K562 (cell line): ENCODE data around the gene RUVBL1. TPM values are rescaled to one million over a fixed set of nuclear protein-coding genes. Genes with fewer than 3 reads are reported as not detected.

ENCODE experiments used
- BCOR ChIP-seq: fragments of 450-650 bp; IDR thresholded peaks from 2 replicates; pipeline ENCODE4 v1.6.1; 2016
- CCNT2 ChIP-seq: IDR thresholded peaks from 2 replicates; pipeline ENCODE4 v1.6.1; 2011; ENCODE audit warnings: borderline replicate concordance, low read depth, mild to moderate bottlenecking, moderate library complexity, mixed read lengths, low read length; ENCODE audit not compliant: insufficient read length; ENCODE audit errors: extremely low read depth
- DPF2 ChIP-seq: fragments of 450-650 bp; IDR thresholded peaks from 2 replicates; pipeline ENCODE4 v1.6.1; 2016
- ELF1 ChIP-seq: fragments of 200-800 bp; sonication (Bioruptor generic); IDR thresholded peaks from 2 replicates; pipeline ENCODE4 v1.6.1; 2016; ENCODE audit warnings: missing genetic modification characterization, missing compliant biosample characterization
- EP300 ChIP-seq: IDR thresholded peaks from 2 replicates; pipeline ENCODE4 v1.6.1; 2012; ENCODE audit warnings: low read length, improper control_type of control experiment
- GATAD2B ChIP-seq: fragments of 450-650 bp; IDR thresholded peaks from 2 replicates; pipeline ENCODE4 v1.6.1; 2017; ENCODE audit warnings: mild to moderate bottlenecking, borderline replicate concordance
- HMGXB4 ChIP-seq: sonication (generic); formaldehyde crosslinking; IDR thresholded peaks from 2 replicates; pipeline ENCODE4 v1.8.1; 2023; ENCODE audit warnings: mild to moderate bottlenecking, missing genetic modification reagents
- KAT8 ChIP-seq: fragments of 450-650 bp; IDR thresholded peaks from 2 replicates; pipeline ENCODE4 v1.6.1; 2016; ENCODE audit warnings: low read depth, mild to moderate bottlenecking
- SRSF3 ChIP-seq: fragments of 200-400 bp; formaldehyde crosslinking; IDR thresholded peaks from 2 replicates; pipeline ENCODE4 v1.6.1; 2016; ENCODE audit warnings: mild to moderate bottlenecking, low read length, moderate library complexity; ENCODE audit not compliant: insufficient read depth
- ZBED1 ChIP-seq: IDR thresholded peaks from 2 replicates; pipeline ENCODE4 v1.6.1; 2014
- ZNF146 ChIP-seq: IDR thresholded peaks from one replicate; pipeline ENCODE4 v1.6.1; 2018; ENCODE audit warnings: missing compliant biosample characterization; ENCODE audit not compliant: unreplicated experiment
- ZNF197 ChIP-seq: fragments of 200-800 bp; sonication (Bioruptor generic); IDR thresholded peaks from 2 replicates; pipeline ENCODE4 v1.6.1; 2016; ENCODE audit warnings: low read depth, missing genetic modification characterization, missing compliant biosample characterization
- ZNF23 ChIP-seq: fragments of 250-450 bp; sonication (Bioruptor Pico); IDR thresholded peaks from 2 replicates; pipeline ENCODE4 v1.4.0; 2020; ENCODE audit warnings: mild to moderate bottlenecking
- ZNF551 ChIP-seq: fragments of 250-450 bp; sonication (Bioruptor Pico); IDR thresholded peaks from 2 replicates; pipeline ENCODE4 v1.5.0; 2021; ENCODE audit warnings: mild to moderate bottlenecking, moderate library complexity
- polyA plus RNA-seq, 8 experiments: library from polyadenylated mRNA; depleted of rRNA in 4 of 8; stranded (reverse) in 5 of 8; unstranded in 3 of 8; fragments of >200 nt; fragmentation: Nextera tagmentation in 2 of 8; fragmentation: Illumina TruSeq in 1 of 8; extraction: Ambion mirVana in 2 of 8; extraction: Trizol in 1 of 8; gene quantifications; 2 replicates each; pipeline versions ENCODE4 v1.2.1 to v1.2.3, GENCODE V29; 2011 to 2014; ENCODE audit warnings: inconsistent platforms in 1 of 8, missing spikeins in 1 of 8
- total RNA-seq, 7 experiments: library from RNA; depleted of rRNA in 6 of 7; stranded (reverse); fragments of >200 nt in 6 of 7; fragmentation: Illumina TruSeq in 2 of 7; extraction: Trizol in 2 of 7; gene quantifications; 2 replicates each; pipeline versions ENCODE4 v1.2.1 to v1.2.3, GENCODE V29; 2011 to 2021; ENCODE audit warnings: low replicate concordance in 1 of 7
- TF ChIP-seq, protein P1 (sequence below): sonication (generic); formaldehyde crosslinking; IDR thresholded peaks from 2 replicates; pipeline ENCODE4 v1.8.0; 2022; ENCODE audit warnings: mild to moderate bottlenecking, missing genetic modification reagents, borderline replicate concordance

Gene RUVBL1
- total and polyA plus RNA-seq, 9 of the 15 experiments (the other 6 are each of a cell fraction or from before 2014, with no cell fraction given), result 20.7 to 147 (median 113) TPM

DNA sequence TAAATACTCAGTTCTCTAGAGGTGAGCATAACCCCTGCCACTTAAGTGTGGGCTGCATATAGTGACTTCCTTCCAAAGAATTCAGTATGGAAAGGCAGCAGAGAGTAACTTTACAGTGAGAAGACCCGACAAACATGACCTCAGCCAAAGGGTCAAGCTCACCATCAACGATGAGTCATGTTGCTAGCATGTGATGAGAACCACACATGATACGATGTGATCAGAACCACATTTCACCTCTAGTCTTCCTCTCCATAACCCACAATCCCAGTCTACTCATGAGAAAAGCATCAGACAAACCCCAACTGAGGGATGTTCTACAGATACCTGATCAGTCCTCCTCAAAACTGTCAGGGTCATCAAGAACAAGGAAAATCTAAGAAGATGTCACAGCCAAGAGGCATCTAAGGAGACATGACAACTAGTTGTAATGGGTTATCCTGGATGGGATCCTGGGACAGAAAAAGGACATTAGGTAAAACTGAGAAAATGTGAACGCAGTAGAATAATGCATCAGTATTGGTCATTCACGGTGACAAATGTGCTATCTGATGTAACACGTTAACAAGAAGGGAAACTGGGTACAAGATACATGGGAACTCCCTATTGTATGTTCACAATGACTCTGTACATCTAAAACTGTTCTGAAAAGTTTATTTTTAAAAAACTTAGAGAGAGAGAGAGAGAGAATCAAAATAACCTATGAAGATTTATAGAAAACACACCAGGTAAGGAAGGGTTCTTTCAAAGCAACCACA, 43.1 kb downstream of the RUVBL1 start (continued):
- TF ChIP-seq, protein P1, sequence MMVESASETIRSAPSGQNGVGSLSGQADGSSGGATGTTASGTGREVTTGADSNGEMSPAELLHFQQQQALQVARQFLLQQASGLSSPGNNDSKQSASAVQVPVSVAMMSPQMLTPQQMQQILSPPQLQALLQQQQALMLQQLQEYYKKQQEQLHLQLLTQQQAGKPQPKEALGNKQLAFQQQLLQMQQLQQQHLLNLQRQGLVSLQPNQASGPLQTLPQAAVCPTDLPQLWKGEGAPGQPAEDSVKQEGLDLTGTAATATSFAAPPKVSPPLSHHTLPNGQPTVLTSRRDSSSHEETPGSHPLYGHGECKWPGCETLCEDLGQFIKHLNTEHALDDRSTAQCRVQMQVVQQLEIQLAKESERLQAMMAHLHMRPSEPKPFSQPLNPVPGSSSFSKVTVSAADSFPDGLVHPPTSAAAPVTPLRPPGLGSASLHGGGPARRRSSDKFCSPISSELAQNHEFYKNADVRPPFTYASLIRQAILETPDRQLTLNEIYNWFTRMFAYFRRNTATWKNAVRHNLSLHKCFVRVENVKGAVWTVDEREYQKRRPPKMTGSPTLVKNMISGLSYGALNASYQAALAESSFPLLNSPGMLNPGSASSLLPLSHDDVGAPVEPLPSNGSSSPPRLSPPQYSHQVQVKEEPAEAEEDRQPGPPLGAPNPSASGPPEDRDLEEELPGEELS (CRISPR knock-in tag), result no peak
- no peak for TF ChIP-seq BCOR
- TF ChIP-seq DPF2, result 0 out of 2 replicates have a peak, but pooled peaks have one; percentile 59
- TF ChIP-seq ZNF146 (CRISPR knock-in tag), result no peak
- TF ChIP-seq ZNF23 (CRISPR knock-in tag), result no peak
- no peak for TF ChIP-seq KAT8
- no peak for TF ChIP-seq ELF1 (tag)
- TF ChIP-seq ZNF197 (CRISPR knock-in tag), result no peak
- no peak for TF ChIP-seq ZBED1
- no peak for TF ChIP-seq ZNF551 (CRISPR knock-in tag)
- TF ChIP-seq CCNT2, result no peak
- no peak for TF ChIP-seq SRSF3
- peak; percentile 51; the same call in 1 of the 2 replicates for TF ChIP-seq EP300
- no peak for TF ChIP-seq HMGXB4 (CRISPR knock-in tag)
- no peak for TF ChIP-seq GATAD2B
